ENCODE results near the gene LDLRAD2. TPM values are rescaled to one million over a fixed set of nuclear protein-coding genes. Genes with fewer than 3 reads are reported as not detected.
"Not testable (repeated sequence)": the region's sequence is repeated elsewhere in the genome, so short reads cannot be mapped to it uniquely, and the experiment has no call there.

LDLRAD2 gene
- total and polyA plus RNA-seq, 3 donors from 2014 or later, result 1.3 to 1.9 (median 1.9) TPM

DNA sequence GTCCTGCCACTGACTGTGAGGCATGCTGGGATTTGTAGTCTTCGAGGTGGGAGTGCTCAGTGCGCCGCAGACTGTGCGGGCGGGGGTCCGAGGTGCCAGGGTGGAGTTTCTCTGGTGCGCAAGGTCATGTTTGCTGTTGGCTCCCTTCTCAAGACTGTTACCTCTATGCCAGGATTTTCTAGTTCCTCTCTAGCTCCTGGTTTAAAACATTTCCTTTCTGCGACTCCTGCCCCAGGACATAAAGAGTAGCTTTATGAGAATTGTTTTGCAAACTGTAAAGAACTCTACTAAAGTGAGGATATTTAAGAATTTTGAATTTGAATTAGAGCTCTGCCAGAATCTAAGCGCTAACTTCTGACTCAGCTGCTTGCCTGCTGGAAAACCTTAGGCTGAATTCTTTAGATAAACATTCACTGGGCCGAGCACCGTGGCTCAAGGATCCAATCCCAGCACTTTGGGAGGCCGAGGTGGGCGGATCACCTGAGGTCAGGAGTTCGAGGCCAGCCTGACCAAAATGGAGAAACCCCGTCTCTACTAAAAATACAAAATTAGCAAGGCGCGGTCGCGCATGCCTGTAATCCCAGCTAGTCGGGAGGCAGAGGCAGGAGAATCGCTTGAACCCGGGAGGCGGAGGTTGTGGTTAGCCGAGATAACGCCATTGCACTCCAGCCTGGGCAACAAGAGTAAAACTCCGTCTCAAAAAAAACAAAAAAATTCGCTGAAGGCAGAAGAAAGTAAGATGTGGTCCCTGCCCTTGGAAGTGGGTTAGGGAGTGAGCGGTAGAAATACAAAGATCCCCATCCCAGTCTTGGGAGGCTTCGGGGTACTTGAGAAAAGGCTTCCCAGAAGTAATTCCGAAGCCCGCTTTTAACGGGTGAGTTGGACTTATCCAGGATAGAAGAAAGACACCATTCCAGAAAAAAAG, 28.1 kb upstream of the LDLRAD2 start:
- H3K36me3 ChIP-seq (ENCODE audit: low read depth, missing control alignments), result no peaks in the 10 kb centered on the region
- H3K27ac ChIP-seq, result peak overlapping the region; percentile 100
- H3K27me3 ChIP-seq, result no peaks in the 10 kb centered on the region
- intact Hi-C loops (cut with DNase I; ENCODE audit: low total_unique reads), result no loop called here
- peaks cover 10% of the 10 kb centered on the region for H3K4me1 ChIP-seq
- no peaks in the 10 kb centered on the region for H3K9me3 ChIP-seq
- no peak for DNase-seq
- H3K4me3 ChIP-seq, result peak overlapping the region; percentile 89 to 100
- 30 to 34% methylated on average over 32 of the region's 32 CpGs for WGBS, 2 donors
- no peak for TF ChIP-seq POLR2A (IDR thresholded peaks at IDR 0.05)
- TF ChIP-seq, protein P1, sequence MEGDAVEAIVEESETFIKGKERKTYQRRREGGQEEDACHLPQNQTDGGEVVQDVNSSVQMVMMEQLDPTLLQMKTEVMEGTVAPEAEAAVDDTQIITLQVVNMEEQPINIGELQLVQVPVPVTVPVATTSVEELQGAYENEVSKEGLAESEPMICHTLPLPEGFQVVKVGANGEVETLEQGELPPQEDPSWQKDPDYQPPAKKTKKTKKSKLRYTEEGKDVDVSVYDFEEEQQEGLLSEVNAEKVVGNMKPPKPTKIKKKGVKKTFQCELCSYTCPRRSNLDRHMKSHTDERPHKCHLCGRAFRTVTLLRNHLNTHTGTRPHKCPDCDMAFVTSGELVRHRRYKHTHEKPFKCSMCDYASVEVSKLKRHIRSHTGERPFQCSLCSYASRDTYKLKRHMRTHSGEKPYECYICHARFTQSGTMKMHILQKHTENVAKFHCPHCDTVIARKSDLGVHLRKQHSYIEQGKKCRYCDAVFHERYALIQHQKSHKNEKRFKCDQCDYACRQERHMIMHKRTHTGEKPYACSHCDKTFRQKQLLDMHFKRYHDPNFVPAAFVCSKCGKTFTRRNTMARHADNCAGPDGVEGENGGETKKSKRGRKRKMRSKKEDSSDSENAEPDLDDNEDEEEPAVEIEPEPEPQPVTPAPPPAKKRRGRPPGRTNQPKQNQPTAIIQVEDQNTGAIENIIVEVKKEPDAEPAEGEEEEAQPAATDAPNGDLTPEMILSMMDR (IDR thresholded peaks at IDR 0.05), result no peak

DNA sequence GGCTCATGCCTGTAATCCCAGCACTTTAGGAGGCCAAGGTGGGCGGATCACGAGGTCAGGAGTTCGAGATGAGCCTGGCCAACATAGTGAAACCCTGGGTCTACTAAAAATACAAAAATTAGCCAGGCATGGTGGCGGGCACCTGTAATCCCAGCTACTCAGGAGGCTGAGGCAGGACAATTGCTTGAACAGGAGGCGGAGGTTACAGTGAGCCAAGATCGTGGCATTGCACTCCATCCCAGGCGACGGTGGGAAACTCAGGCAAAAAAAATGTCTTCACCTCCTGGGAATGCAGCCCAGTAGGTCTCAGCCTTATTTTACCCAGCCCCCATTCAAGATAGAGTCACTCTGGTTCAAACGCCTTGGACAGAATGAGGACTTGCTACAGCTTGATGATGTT, 26.3 kb upstream of the LDLRAD2 start:
- intact Hi-C loops (cut with DNase I; ENCODE audit: low total_unique reads); H3K4me1 ChIP-seq; H3K9me3 ChIP-seq; H3K4me3 ChIP-seq; H3K27me3 ChIP-seq; H3K36me3 ChIP-seq (ENCODE audit: low read depth, missing control alignments); H3K27ac ChIP-seq; DNase-seq: not testable (repeated sequence)
- WGBS, 2 donors, result 81 to 90% methylated on average over 9 of the region's 9 CpGs

DNA sequence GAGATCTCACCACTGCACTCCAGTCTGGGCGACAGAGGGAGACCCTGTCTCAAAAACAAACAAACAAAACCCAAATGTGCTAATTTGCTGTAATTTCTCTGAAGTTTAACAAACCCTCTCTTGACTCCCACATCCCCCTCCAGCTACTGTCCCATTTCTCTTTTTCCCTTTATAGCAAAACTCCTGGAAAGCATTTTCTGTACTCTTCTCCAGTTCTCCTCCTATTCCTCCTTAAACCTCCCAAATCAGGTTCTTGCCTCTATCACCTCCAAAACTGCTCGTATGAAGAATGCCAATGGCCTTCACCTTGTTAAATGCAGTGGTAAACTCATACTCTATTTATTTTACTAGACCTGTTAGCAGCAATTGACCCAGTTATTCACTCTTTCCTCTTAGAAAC, 25.4 kb upstream of the LDLRAD2 start:
- Histone ChIP-seq H3K27me3 (no peaks in the 10 kb centered on the region), H3K27ac (no peak overlapping the region), H3K36me3 (ENCODE audit: low read depth, missing control alignments) (no peaks in the 10 kb centered on the region), H3K9me3 (no peaks in the 10 kb centered on the region), H3K4me3 (no peak overlapping the region), H3K4me1 (peaks cover 2% of the 10 kb centered on the region)
- intact Hi-C loops (cut with DNase I; ENCODE audit: low total_unique reads), result no loop called here
- no peak for DNase-seq
- 68 to 69% methylated on average over 2 of the region's 2 CpGs for WGBS, 2 donors
- TF ChIP-seq, protein P1 (IDR thresholded peaks at IDR 0.05), result no peak
- TF ChIP-seq POLR2A (IDR thresholded peaks at IDR 0.05), result no peak

DNA sequence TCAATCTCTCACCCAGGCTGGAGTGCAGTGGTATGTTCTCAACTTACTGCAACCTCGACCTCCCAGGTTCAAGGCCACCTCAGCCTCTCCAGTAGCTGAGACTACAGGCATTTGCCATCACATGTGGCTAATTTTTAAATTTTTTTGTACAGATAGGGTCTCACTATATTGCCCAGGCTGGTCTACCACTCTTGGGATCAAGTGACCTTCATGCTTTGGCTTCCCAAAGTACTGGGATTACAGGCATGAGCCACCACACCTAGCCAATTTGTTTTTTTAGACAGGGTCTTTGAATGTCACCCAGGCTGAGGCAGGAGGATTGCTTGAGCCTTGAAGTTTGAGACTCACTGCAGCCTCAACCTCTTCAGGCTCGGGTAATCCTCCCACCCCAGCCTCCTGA, 19.0 kb upstream of the LDLRAD2 start:
- intact Hi-C loops (cut with DNase I; ENCODE audit: low total_unique reads), result no loop called here
- H3K4me1 ChIP-seq, result no peaks in the 10 kb centered on the region
- no peak for DNase-seq
- no peak overlapping the region for H3K27ac ChIP-seq
- no peak for TF ChIP-seq POLR2A (IDR thresholded peaks at IDR 0.05)
- TF ChIP-seq, protein P1 (IDR thresholded peaks at IDR 0.05), result no peak
- no peaks in the 10 kb centered on the region for H3K27me3 ChIP-seq
- no peaks in the 10 kb centered on the region for H3K36me3 ChIP-seq (ENCODE audit: low read depth, missing control alignments)
- no peak overlapping the region for H3K4me3 ChIP-seq
- no peaks in the 10 kb centered on the region for H3K9me3 ChIP-seq
- 83 to 86% methylated on average over 2 of the region's 2 CpGs for WGBS, 2 donors

DNA sequence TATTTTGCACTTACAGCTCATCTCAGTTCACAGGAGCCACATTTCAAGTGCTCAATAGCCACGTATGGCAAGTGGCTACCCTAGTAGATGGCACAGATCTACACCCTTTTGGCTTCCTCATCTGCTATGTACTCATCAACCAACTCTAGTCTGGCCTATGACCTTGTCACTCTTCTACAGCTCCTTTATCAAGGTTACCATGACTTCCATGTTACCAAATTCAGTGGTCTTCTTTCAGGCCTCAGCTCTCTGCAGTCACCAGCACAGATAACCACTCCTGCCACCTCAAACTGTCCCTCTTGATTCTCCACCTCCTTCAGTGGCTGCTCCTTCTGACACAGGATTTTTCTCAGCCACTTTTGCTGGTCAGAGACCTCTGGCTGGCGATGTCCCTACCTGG, 17.4 kb upstream of the LDLRAD2 start:
- Histone ChIP-seq H3K9me3 (no peaks in the 10 kb centered on the region), H3K4me1 (no peaks in the 10 kb centered on the region), H3K27me3 (no peaks in the 10 kb centered on the region), H3K27ac (no peak overlapping the region), H3K4me3 (no peak overlapping the region), H3K36me3 (ENCODE audit: low read depth, missing control alignments) (no peaks in the 10 kb centered on the region)
- WGBS, 2 donors, result 95 to 98% methylated on average over 2 of the region's 2 CpGs
- DNase-seq, result no peak
- intact Hi-C loops (cut with DNase I; ENCODE audit: low total_unique reads), result no loop called here
- no peak for TF ChIP-seq POLR2A (IDR thresholded peaks at IDR 0.05)
- TF ChIP-seq, protein P1 (IDR thresholded peaks at IDR 0.05), result no peak

Measured in testis (tissue), 3 donors.